Lower leg skin (tissue), 3 donors: ENCODE results near the gene TRPC5OS.

Experiments used
- POLR2A ChIP-seq, 2 donors: fragments of 450-650 bp; IDR thresholded peaks; one replicate each; pipeline ENCODE4 v1.6.1; 2016 to 2017; ENCODE audit warnings: antibody characterized with exemption in 2 of 2, mild to moderate bottlenecking in 1 of 2, moderate library complexity in 1 of 2
- TF ChIP-seq, protein P1 (sequence below), 3 donors: fragments of 450-650 bp; IDR thresholded peaks; one replicate each; pipeline ENCODE4 v1.5.1; 2016; ENCODE audit warnings: antibody characterized with exemption in 3 of 3, mild to moderate bottlenecking in 3 of 3, moderate library complexity in 2 of 3

DNA sequence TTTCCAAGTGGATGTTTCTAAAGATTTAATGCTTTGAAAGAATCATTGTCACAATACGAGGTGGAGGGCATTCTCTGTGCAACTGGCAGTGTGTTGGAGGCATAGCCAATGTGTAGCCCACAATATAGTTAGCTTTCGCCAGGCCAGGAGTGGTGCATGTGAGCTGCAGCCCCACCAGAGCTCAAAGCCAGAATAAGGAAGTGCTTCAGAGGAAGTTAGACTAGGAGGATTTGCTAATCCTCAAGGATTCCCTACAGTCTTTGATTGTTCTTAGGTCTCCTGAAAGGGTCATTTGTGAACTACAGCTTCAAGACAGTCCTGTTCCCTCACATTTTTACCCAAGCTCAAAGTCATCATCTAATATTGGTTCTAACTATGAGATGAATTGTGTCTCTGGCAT is 16.4 kb downstream of the TRPC5OS start:
- TF ChIP-seq POLR2A (IDR thresholded peaks at IDR 0.05), result no peak
- TF ChIP-seq, protein P1, sequence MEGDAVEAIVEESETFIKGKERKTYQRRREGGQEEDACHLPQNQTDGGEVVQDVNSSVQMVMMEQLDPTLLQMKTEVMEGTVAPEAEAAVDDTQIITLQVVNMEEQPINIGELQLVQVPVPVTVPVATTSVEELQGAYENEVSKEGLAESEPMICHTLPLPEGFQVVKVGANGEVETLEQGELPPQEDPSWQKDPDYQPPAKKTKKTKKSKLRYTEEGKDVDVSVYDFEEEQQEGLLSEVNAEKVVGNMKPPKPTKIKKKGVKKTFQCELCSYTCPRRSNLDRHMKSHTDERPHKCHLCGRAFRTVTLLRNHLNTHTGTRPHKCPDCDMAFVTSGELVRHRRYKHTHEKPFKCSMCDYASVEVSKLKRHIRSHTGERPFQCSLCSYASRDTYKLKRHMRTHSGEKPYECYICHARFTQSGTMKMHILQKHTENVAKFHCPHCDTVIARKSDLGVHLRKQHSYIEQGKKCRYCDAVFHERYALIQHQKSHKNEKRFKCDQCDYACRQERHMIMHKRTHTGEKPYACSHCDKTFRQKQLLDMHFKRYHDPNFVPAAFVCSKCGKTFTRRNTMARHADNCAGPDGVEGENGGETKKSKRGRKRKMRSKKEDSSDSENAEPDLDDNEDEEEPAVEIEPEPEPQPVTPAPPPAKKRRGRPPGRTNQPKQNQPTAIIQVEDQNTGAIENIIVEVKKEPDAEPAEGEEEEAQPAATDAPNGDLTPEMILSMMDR (IDR thresholded peaks at IDR 0.05), result no peak
